Measurements from ENCODE around the gene MYH9. TPM values are rescaled to one million over a fixed set of nuclear protein-coding genes. Genes with fewer than 3 reads are reported as not detected.
"Not testable (repeated sequence)": the region's sequence is repeated elsewhere in the genome, so short reads cannot be mapped to it uniquely, and the experiment has no call there.

The MYH9 gene
- total and polyA plus RNA-seq, 11 donors, result 109 to 482 (median 238) TPM

DNA sequence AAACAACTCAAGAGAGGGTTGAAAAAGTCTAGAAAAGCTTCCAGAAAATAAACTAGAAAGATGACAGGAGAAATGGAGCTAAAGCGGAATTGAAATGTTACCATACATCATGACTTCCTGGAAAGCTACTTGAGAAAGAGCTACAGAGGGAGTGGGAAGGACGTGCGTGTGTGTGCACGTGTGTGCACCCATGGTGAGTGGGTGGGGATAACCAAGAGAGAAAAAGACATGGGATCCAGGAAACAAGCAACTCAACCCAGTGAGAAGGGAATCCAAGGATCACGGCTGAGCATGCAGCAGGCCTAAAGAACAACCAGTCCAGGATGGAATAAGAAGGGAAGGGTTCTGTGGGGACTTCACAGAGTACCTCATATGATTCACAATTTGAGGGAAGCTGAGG, 113.2 kb downstream of the MYH9 start:
- no peaks in the 10 kb centered on the region for H3K27me3 ChIP-seq
- intact Hi-C loops (cut with DNase I), result loop anchor here in 3 of 10 donors (10.0 kb wide), 1 partner anchor 50 kb away; no protein-coding TSS in a partner anchor
- peaks cover 0 to 15% (median 9%) of the 10 kb centered on the region in 12 donors for H3K4me1 ChIP-seq
- H3K36me3 ChIP-seq, result peaks cover 0 to 6% (median 0%) of the 10 kb centered on the region in 9 donors
- H3K9me3 ChIP-seq, result no peaks in the 10 kb centered on the region
- no peak overlapping the region for H3K4me3 ChIP-seq
- TF ChIP-seq POLR2A (IDR thresholded peaks at IDR 0.05) (no peak), CTCF (IDR thresholded peaks at IDR 0.05) (no peak)
- DNase-seq, result no peak
- H3K27ac ChIP-seq, result no peak overlapping the region
- no peak for ATAC-seq
- WGBS, 4 donors, result 76 to 79% (median 78%) methylated on average over 5 of the region's 5 CpGs

DNA sequence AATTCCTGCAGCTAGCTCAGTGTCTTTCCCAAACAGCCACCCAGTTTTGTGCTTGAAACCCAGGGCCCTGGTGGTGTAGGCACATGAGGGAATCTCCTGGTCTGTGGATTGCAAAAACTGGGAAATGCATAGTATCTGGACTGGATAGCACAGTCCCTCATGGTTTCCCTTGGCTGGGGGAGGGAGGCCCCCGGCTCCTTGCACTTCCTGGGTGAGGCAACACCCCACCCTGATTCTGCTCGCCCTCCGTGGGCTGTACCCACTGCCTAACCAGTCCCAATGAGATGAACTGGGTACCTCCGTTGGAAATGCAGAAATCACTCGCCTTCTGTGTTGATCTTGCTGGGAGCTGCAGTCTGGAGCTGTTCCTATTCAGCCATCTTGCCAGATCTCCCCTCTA, 115.8 kb downstream of the MYH9 start:
- H3K4me3 ChIP-seq, ATAC-seq, DNase-seq, H3K4me1 ChIP-seq, H3K27me3 ChIP-seq, H3K9me3 ChIP-seq, H3K27ac ChIP-seq, H3K36me3 ChIP-seq: not testable (repeated sequence)
- intact Hi-C loops (cut with DNase I), result loop anchor here in 3 of 10 donors (10.0 kb wide), 1 partner anchor 47 kb away; no protein-coding TSS in a partner anchor
- 86 to 92% (median 89%) methylated on average over 5 of the region's 5 CpGs for WGBS, 4 donors

DNA sequence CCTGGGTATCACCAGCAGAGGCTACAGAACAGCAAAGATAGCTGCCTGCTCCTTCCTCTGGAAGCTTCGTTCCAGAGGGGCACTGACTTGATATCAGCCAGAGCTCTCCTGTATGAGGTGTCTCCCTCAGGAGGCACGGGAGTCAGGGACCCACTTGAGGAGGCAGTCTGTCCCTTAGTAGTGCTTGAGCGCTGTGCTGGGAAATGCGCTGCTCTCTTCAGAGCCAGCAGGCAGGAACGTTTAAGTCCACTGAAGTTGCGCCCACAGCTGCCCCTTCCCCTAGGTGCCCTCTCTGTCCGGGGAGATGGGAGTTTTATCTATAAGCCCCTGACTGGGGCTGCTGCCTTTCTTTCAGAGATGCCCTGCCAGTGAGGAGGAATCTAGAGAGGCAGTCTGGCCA, 116.5 kb downstream of the MYH9 start:
- not testable (repeated sequence) for DNase-seq
- 71 to 79% (median 75%) methylated on average over 7 of the region's 7 CpGs for WGBS, 4 donors

GRCh38 chr22:36267896-36268485, 119.8 kb downstream of the MYH9 start:
- TF ChIP-seq CTCF (IDR thresholded peaks at IDR 0.05) (no peak), POLR2A (IDR thresholded peaks at IDR 0.05) (no peak)
- Histone ChIP-seq H3K9me3 (no peaks in the 10 kb centered on the region), H3K4me1 (no peaks in the 10 kb centered on the region), H3K4me3 (no peak overlapping the region), H3K27me3 (no peaks in the 10 kb centered on the region), H3K27ac (no peak overlapping the region), H3K36me3 (peaks cover 0 to 39% (median 20%) of the 10 kb centered on the region in 9 donors)
- 89 to 97% (median 94%) methylated on average over 11 of the region's 11 CpGs for WGBS, 4 donors
- intact Hi-C loops (cut with DNase I), result no loop called here
- ATAC-seq, result no peak
- DNase-seq, result no peak

More for the DNA sequence above, 116.5 kb downstream of the MYH9 start:
- peaks cover 0 to 10% (median 2%) of the 10 kb centered on the region in 9 donors for H3K36me3 ChIP-seq
- not testable (repeated sequence) for ATAC-seq, H3K4me3 ChIP-seq, H3K9me3 ChIP-seq, H3K27ac ChIP-seq, H3K4me1 ChIP-seq, H3K27me3 ChIP-seq
- intact Hi-C loops (cut with DNase I), result loop anchor here in 3 of 10 donors (10.0 kb wide), 1 partner anchor 46 kb away; no protein-coding TSS in a partner anchor

DNA sequence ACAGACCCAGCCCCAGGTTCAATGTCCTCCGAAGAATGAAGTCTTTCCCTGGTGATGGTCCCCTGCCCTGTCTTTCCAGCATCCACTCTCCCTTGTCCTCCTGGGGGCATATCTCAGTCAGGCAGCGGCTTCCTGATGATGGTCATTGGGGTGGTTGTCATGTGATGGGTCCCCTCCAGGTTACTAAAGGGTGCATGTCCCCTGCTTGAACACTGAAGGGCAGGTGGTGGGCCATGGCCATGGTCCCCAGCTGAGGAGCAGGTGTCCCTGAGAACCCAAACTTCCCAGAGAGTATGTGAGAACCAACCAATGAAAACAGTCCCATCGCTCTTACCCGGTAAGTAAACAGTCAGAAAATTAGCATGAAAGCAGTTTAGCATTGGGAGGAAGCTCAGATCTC, 120.7 kb downstream of the MYH9 start:
- WGBS, 4 donors, result 93 to 95% (median 95%) methylated on average over 4 of the region's 4 CpGs

GRCh38 chr22:36263886-36264664, 123.7 kb downstream of the MYH9 start:
- Histone ChIP-seq H3K4me1 (peaks cover 0 to 15% (median 7%) of the 10 kb centered on the region in 12 donors), H3K27ac (peak overlapping the region in 3 of 12 donors; percentile 5 to 33 (median 22)), H3K36me3 (peaks cover 0 to 77% (median 42%) of the 10 kb centered on the region in 9 donors)
- H3K27me3 ChIP-seq; H3K4me3 ChIP-seq; DNase-seq; H3K9me3 ChIP-seq; intact Hi-C loops (cut with DNase I): not testable (repeated sequence)
- ATAC-seq, result peak in 1 of 4 donors; percentile 23
- WGBS, 4 donors, result 77 to 84% (median 83%) methylated on average over 6 to 7 of the region's 7 CpGs

More for the DNA sequence above, 120.7 kb downstream of the MYH9 start:
- H3K4me3 ChIP-seq, result no peak overlapping the region
- TF ChIP-seq CTCF (IDR thresholded peaks at IDR 0.05) (no peak), POLR2A (IDR thresholded peaks at IDR 0.05) (no peak)
- no peaks in the 10 kb centered on the region for H3K4me1 ChIP-seq
- intact Hi-C loops (cut with DNase I), result no loop called here
- H3K27me3 ChIP-seq, result no peaks in the 10 kb centered on the region
- peaks cover 0 to 48% (median 28%) of the 10 kb centered on the region in 9 donors for H3K36me3 ChIP-seq
- ATAC-seq, result no peak
- no peak for DNase-seq
- H3K27ac ChIP-seq, result no peak overlapping the region
- no peaks in the 10 kb centered on the region for H3K9me3 ChIP-seq

DNA sequence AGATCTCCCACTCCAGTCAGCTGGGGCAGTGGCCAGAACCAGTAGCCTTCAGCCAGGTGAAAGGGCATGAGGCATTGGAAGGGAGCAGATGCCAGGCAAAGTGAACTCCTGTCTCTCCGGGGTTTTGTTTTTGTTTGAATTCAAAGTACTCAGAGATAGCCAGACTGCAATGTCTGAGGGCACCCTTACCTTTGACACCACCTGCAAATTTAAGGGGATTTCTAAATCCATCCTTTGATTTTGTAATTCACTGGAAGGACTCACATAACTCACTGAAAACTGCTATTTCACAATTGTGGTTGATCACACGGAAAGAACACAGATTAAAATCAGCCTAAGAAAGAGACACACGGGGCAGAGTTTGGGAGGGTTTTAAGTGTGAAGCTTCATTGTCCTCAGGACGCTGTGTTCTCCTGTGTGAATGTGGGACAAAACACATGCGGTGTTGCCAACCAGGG, 124.5 kb downstream of the MYH9 start:
- WGBS, 4 donors, result 64 to 77% (median 74%) methylated on average over 5 of the region's 5 CpGs
- peaks cover 0 to 85% (median 43%) of the 10 kb centered on the region in 9 donors for H3K36me3 ChIP-seq
- intact Hi-C loops (cut with DNase I), result not testable (repeated sequence)

More for the DNA sequence above, 124.5 kb downstream of the MYH9 start:
- DNase-seq, H3K9me3 ChIP-seq, H3K4me3 ChIP-seq, H3K27ac ChIP-seq, H3K27me3 ChIP-seq: not testable (repeated sequence)
- ATAC-seq, result peak in 1 of 4 donors; percentile 24
- peaks cover 0 to 23% (median 14%) of the 10 kb centered on the region in 12 donors for H3K4me1 ChIP-seq

Measured in heart left ventricle (tissue), 16 donors.